Mammary epithelial cell (primary cell): Measurements from ENCODE around the gene WWP2.

Experiments
- EZH2 ChIP-seq: IDR thresholded peaks from 2 replicates; pipeline ENCODE4 v1.6.1; 2012; ENCODE audit warnings: low read length, inconsistent platforms, borderline replicate concordance
- TF ChIP-seq, protein P1 (sequence below), 2 donors: IDR thresholded peaks in 1 of 2; conservative IDR thresholded peaks in 1 of 2; 2 replicates each; pipeline ENCODE4 v1.5.1; 2011 to 2012; ENCODE audit warnings: inconsistent platforms in 2 of 2, low read length in 2 of 2, mild to moderate bottlenecking in 2 of 2, control low read depth in 1 of 2, low read depth in 1 of 2; ENCODE audit not compliant: insufficient read depth in 1 of 2; ENCODE audit errors: extremely low read depth in 1 of 2

DNA sequence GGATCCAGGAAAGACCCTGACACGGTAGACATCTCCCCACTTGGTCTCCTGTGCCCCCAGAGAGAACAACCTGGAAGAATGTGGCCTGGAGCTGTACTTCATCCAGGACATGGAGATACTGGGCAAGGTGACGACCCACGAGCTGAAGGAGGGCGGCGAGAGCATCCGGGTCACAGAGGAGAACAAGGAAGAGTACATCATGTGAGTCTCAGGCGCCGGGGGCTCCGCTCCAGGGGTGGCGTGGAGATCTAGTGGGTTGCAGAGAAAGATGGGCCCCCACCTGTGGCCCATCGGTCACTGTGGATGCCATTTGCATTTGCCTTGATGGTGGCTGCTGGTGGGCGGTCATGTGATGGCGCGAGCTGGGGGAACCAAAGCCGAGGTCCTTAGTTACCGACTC is 174.1 kb downstream of the WWP2 start:
- TF ChIP-seq, protein P1, sequence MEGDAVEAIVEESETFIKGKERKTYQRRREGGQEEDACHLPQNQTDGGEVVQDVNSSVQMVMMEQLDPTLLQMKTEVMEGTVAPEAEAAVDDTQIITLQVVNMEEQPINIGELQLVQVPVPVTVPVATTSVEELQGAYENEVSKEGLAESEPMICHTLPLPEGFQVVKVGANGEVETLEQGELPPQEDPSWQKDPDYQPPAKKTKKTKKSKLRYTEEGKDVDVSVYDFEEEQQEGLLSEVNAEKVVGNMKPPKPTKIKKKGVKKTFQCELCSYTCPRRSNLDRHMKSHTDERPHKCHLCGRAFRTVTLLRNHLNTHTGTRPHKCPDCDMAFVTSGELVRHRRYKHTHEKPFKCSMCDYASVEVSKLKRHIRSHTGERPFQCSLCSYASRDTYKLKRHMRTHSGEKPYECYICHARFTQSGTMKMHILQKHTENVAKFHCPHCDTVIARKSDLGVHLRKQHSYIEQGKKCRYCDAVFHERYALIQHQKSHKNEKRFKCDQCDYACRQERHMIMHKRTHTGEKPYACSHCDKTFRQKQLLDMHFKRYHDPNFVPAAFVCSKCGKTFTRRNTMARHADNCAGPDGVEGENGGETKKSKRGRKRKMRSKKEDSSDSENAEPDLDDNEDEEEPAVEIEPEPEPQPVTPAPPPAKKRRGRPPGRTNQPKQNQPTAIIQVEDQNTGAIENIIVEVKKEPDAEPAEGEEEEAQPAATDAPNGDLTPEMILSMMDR (conservative IDR thresholded peaks at IDR 0.05 in 1 of 2, IDR thresholded peaks at IDR 0.05 in 1 of 2; ENCODE audit: extremely low read depth in 1 of 2, insufficient read depth in 1 of 2, low read depth in 1 of 2, low read length in 2 of 2): no peak
- TF ChIP-seq EZH2: no peak
